ENCODE results near the gene PLCB1. TPM values are rescaled to one million over a fixed set of nuclear protein-coding genes. Genes with fewer than 3 reads are reported as not detected.

The PLCB1 gene
- total RNA-seq, 2 donors from 2014 or later: 7.3 to 45.5 TPM

DNA sequence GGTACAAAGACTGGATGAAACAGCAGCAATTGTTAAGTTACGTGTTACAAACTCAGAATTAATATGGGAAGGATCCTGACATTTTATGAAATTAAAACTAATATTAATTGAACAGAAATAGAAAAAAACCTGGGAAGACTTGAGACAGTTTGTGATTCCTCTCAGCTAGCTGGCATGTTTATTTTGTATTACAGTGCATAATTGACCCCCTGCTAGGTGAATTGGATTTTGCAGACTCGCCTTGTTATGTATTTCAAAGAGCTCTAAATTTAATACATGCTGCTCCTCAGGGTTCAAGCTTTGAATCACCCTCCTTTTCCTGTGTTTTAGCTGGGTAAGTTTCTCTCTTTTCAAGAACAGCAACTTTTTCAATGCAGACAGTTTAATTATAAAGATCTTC lies 339.4 kb downstream of the PLCB1 start:
- no peak overlapping the region for H3K4me3 ChIP-seq
- H3K9me3 ChIP-seq: no peaks in the 10 kb centered on the region
- H3K4me1 ChIP-seq: no peaks in the 10 kb centered on the region

DNA sequence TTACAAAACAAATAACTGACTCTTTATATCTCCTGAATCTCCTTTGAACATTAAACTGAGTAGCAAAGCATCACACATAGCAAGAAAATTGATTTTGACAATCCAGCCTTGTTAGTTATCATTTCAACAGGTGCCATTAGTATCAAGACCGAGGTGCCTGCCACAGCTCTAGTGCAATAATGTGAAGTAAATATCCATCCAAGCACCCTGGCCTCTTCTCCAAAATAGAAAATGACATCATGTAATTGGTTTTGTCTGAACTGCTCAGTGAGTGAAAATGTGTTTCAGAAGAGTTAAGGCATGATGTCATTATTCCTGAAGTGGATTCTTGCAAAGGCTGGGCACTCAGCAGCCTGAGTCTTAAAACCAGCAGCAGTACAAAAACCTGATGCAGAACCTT lies 341.4 kb downstream of the PLCB1 start:
- no peak overlapping the region for H3K27ac ChIP-seq
- no peak overlapping the region for H3K4me3 ChIP-seq
- H3K9me3 ChIP-seq: no peaks in the 10 kb centered on the region
- H3K36me3 ChIP-seq: no peaks in the 10 kb centered on the region
- H3K4me1 ChIP-seq: no peaks in the 10 kb centered on the region
- H3K27me3 ChIP-seq: no peaks in the 10 kb centered on the region
- no peak for DNase-seq (ENCODE audit: low spot score)
- TF ChIP-seq, protein P1, sequence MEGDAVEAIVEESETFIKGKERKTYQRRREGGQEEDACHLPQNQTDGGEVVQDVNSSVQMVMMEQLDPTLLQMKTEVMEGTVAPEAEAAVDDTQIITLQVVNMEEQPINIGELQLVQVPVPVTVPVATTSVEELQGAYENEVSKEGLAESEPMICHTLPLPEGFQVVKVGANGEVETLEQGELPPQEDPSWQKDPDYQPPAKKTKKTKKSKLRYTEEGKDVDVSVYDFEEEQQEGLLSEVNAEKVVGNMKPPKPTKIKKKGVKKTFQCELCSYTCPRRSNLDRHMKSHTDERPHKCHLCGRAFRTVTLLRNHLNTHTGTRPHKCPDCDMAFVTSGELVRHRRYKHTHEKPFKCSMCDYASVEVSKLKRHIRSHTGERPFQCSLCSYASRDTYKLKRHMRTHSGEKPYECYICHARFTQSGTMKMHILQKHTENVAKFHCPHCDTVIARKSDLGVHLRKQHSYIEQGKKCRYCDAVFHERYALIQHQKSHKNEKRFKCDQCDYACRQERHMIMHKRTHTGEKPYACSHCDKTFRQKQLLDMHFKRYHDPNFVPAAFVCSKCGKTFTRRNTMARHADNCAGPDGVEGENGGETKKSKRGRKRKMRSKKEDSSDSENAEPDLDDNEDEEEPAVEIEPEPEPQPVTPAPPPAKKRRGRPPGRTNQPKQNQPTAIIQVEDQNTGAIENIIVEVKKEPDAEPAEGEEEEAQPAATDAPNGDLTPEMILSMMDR (IDR thresholded peaks at IDR 0.05): no peak

More for the DNA sequence above, 339.4 kb downstream of the PLCB1 start:
- TF ChIP-seq, protein P1 (IDR thresholded peaks at IDR 0.05): no peak
- no peaks in the 10 kb centered on the region for H3K36me3 ChIP-seq
- DNase-seq (ENCODE audit: low spot score): no peak
- H3K27me3 ChIP-seq: no peaks in the 10 kb centered on the region
- no peak overlapping the region for H3K27ac ChIP-seq

DNA sequence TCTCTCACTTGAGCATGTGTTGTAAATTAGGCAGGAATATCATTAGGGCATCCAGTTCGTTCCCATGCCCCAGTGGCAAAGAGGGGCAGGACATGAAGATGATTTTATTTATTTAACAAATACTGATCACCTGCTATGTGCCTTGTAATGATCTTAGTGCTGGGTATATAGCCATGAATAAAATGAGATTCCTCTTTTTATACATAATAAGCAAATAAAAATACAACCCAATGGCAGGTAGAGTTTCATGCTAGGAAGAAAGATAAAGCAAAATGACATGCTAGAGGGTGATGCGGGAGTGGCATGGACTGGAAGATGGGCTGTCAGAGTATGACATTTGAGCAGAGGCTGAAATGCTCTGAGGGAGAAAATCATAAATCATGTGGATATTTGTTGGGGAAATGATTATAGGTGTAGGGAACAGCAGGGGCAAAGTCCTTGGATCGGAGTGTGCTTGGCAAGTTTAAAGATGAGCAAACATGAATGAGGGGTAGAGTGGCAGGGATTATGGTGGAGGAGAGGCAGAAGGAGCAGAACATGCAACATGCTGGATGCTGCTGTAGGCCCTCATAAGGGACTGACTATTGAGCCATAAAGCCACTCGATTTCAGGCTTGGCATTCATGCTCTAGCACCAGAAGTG lies 342.1 kb downstream of the PLCB1 start:
- Histone ChIP-seq H3K4me1 (no peaks in the 10 kb centered on the region), H3K9me3 (no peaks in the 10 kb centered on the region), H3K27me3 (no peaks in the 10 kb centered on the region), H3K4me3 (no peak overlapping the region), H3K27ac (no peak overlapping the region), H3K36me3 (no peaks in the 10 kb centered on the region)
- TF ChIP-seq, protein P1 (IDR thresholded peaks at IDR 0.05): no peak
- no peak for DNase-seq (ENCODE audit: low spot score)

DNA sequence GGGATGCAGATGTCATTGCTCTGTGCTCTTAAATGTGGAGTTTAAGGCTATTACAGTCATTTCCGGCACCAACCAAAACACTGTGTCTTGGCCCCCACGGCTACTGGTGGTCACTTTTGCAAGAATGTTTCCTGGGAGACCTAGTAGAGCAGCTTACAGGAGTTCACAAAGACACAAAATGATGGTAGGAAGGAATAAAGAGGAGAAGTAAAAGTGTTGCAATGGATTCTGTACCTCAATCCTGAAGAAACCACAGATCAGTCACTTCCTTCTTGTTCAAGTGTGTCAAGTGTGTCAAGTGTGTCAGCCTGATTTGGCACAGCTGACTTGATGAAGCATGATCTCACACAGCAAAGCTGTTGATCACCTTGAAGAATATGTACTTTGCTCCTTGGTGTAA lies 344.0 kb downstream of the PLCB1 start:
- no peak for DNase-seq (ENCODE audit: low spot score)
- H3K27ac ChIP-seq: no peak overlapping the region
- H3K4me3 ChIP-seq: no peak overlapping the region
- no peaks in the 10 kb centered on the region for H3K4me1 ChIP-seq
- no peaks in the 10 kb centered on the region for H3K27me3 ChIP-seq
- H3K36me3 ChIP-seq: no peaks in the 10 kb centered on the region
- H3K9me3 ChIP-seq: no peaks in the 10 kb centered on the region
- TF ChIP-seq, protein P1 (IDR thresholded peaks at IDR 0.05): no peak

DNA sequence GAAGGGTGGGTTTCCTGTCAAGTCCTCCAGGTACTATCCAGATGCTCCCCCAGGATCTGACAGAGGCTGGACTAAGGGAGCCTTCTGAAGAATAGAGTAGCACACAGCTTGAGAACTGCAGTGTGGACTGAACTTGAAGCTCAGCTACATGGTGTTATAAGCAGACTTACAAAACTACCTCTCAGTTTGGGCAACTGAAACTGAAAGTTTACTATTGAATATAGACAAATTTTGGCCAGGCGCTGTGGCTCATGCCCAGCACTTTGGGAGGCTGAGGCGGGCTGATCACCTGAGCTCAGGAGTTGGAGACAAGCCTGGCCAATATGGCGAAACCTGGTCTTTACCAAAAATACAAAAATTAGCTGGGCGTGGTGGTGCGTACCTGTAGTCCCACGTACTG lies 348.5 kb downstream of the PLCB1 start:
- H3K9me3 ChIP-seq: no peaks in the 10 kb centered on the region
- H3K36me3 ChIP-seq: no peaks in the 10 kb centered on the region
- H3K27me3 ChIP-seq: no peaks in the 10 kb centered on the region
- TF ChIP-seq, protein P1 (IDR thresholded peaks at IDR 0.05): no peak
- no peaks in the 10 kb centered on the region for H3K4me1 ChIP-seq
- H3K27ac ChIP-seq: no peak overlapping the region
- no peak overlapping the region for H3K4me3 ChIP-seq
- DNase-seq (ENCODE audit: low spot score): no peak

DNA sequence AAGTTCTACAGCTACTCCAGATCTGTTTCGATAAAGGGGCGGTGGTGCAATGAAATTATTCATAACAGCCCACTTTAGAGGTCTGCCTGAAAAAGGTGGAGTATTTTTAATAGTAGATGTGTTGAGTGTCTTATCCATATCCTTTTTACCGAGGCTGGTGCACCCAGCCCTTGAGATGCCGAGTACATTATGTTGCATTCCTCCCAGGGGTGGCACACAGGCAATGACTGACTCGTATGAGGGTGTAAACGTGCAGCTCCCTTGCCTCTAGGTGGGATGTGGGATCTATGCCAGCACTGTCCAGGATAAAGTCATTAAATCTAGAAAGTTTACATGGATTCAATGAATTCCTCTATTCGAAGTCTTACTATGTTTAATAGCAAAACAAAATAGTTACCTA lies 355.6 kb downstream of the PLCB1 start:
- Histone ChIP-seq H3K4me1 (peaks cover 0 to 7% of the 10 kb centered on the region in 2 donors), H3K27ac (no peak overlapping the region), H3K27me3 (no peaks in the 10 kb centered on the region), H3K4me3 (no peak overlapping the region), H3K36me3 (no peaks in the 10 kb centered on the region), H3K9me3 (no peaks in the 10 kb centered on the region)
- TF ChIP-seq, protein P1 (IDR thresholded peaks at IDR 0.05): no peak
- DNase-seq (ENCODE audit: low spot score): no peak

Data from right atrium auricular region (tissue), 2 donors.